ENCODE measurements around the gene BLOC1S3. TPM values are rescaled to one million over a fixed set of nuclear protein-coding genes. Genes with fewer than 3 reads are reported as not detected.

The BLOC1S3 gene
- total RNA-seq, 4 donors from 2014 or later = 15.3 to 20.1 (median 15.9) TPM

GRCh38 chr19:45163156-45163555, 15.4 kb upstream of the BLOC1S3 start:
- H3K4me3 ChIP-seq = no peak overlapping the region
- TF ChIP-seq CTCF (IDR thresholded peaks at IDR 0.05) (no peak), POLR2AphosphoS5 (IDR thresholded peaks at IDR 0.05) (no peak), EP300 (IDR thresholded peaks at IDR 0.05) (no peak), POLR2A (IDR thresholded peaks at IDR 0.05) (no peak)
- H3K36me3 ChIP-seq = no peaks in the 10 kb centered on the region
- peak overlapping the region; percentile 73 for H3K27ac ChIP-seq
- peaks cover 69% of the 10 kb centered on the region for H3K4me1 ChIP-seq
- H3K27me3 ChIP-seq = peaks cover 4% of the 10 kb centered on the region
- no peaks in the 10 kb centered on the region for H3K9me3 ChIP-seq
- 65% methylated on average over 7 of the region's 17 CpGs for WGBS
- DNase-seq (ENCODE audit: low spot score in 2 of 2) = no peak

GRCh38 chr19:45163751-45164460, 14.7 kb upstream of the BLOC1S3 start:
- Histone ChIP-seq H3K4me3 (no peak overlapping the region), H3K36me3 (no peaks in the 10 kb centered on the region), H3K9me3 (no peaks in the 10 kb centered on the region), H3K4me1 (peaks cover 69% of the 10 kb centered on the region), H3K27ac (peak overlapping the region; percentile 42), H3K27me3 (peaks cover 4% of the 10 kb centered on the region)
- 66% methylated on average over 14 of the region's 15 CpGs for WGBS
- TF ChIP-seq EP300 (IDR thresholded peaks at IDR 0.05) = no peak
- TF ChIP-seq POLR2AphosphoS5 (IDR thresholded peaks at IDR 0.05) = no peak
- TF ChIP-seq POLR2A (IDR thresholded peaks at IDR 0.05) = no peak
- TF ChIP-seq CTCF (IDR thresholded peaks at IDR 0.05) = no peak
- no peak for DNase-seq (ENCODE audit: low spot score in 2 of 2)

GRCh38 chr19:45164577-45165335, 13.8 kb upstream of the BLOC1S3 start:
- H3K9me3 ChIP-seq = no peaks in the 10 kb centered on the region
- no peak for TF ChIP-seq CTCF (IDR thresholded peaks at IDR 0.05)
- TF ChIP-seq POLR2A (IDR thresholded peaks at IDR 0.05) = no peak
- no peak for TF ChIP-seq POLR2AphosphoS5 (IDR thresholded peaks at IDR 0.05)
- TF ChIP-seq EP300 (IDR thresholded peaks at IDR 0.05) = no peak
- WGBS = 9% methylated on average over 13 of the region's 27 CpGs
- peaks cover 72% of the 10 kb centered on the region for H3K4me1 ChIP-seq
- H3K27ac ChIP-seq = peak overlapping the region; percentile 42
- no peaks in the 10 kb centered on the region for H3K36me3 ChIP-seq
- H3K4me3 ChIP-seq = no peak overlapping the region
- H3K27me3 ChIP-seq = peaks cover 4% of the 10 kb centered on the region
- no peak for DNase-seq (ENCODE audit: low spot score in 2 of 2)

- WGBS = 51% methylated on average over 14 of the region's 14 CpGs
Measured at GRCh38 chr19:45166723-45167252, 11.8 kb upstream of the BLOC1S3 start.

More at GRCh38 chr19:45166723-45167252, 11.8 kb upstream of the BLOC1S3 start:
- Histone ChIP-seq H3K27me3 (no peaks in the 10 kb centered on the region), H3K36me3 (no peaks in the 10 kb centered on the region), H3K27ac (no peak overlapping the region), H3K4me1 (peaks cover 71% of the 10 kb centered on the region), H3K9me3 (no peaks in the 10 kb centered on the region), H3K4me3 (no peak overlapping the region)
- TF ChIP-seq CTCF (IDR thresholded peaks at IDR 0.05) (no peak), POLR2AphosphoS5 (IDR thresholded peaks at IDR 0.05) (no peak), EP300 (IDR thresholded peaks at IDR 0.05) (no peak), POLR2A (IDR thresholded peaks at IDR 0.05) (no peak)
- DNase-seq (ENCODE audit: low spot score in 2 of 2) = no peak

Data from suprapubic skin (tissue), 4 donors.